Endothelial cell of umbilical vein (primary cell): ENCODE data around the gene LRRTM4. TPM values are rescaled to one million over a fixed set of nuclear protein-coding genes. Genes with fewer than 3 reads are reported as not detected.

Source experiments
- BruUV-seq: library from RNA; stranded (reverse); fragments of 400-500 nt; replicated peaks from 2 replicates; lab custom pipeline; 2021; lab: Mats Ljungman, UMichigan
- CTCF ChIA-PET: fragments of 300-600, 350-600 bp; sonication (Branson Sonifier 250); formaldehyde crosslinking; loops from one replicate; lab custom pipeline; 2021; ENCODE audit warnings: antibody characterized with exemption, inconsistent platforms; lab: Charles Lee
- POLR2A ChIA-PET: fragments of 300-600, 350-600 bp; sonication (Branson Sonifier 250); formaldehyde crosslinking; loops from one replicate; lab custom pipeline; 2021; ENCODE audit warnings: antibody characterized with exemption, inconsistent platforms; lab: Charles Lee
- DNase-seq: peaks from one replicate; pipeline ENCODE4 v3.0.0-alpha.2; 2011; ENCODE audit warnings: low read depth, low spot score
- FAIRE-seq: peaks from 2 replicates; lab custom pipeline; 2011; peaks lifted over from hg19 to GRCh38; lab: Jason Lieb, UNC
- H2AFZ ChIP-seq: 2 replicates; pipeline ENCODE4 v1.6.0; 2012; ENCODE audit warnings: low read depth, low read length, control low read depth, inconsistent platforms
- H3K27ac ChIP-seq: 2 replicates; pipeline ENCODE4 v1.5.1; 2011; ENCODE audit warnings: low read depth, mild to moderate bottlenecking, control low read depth, low read length, moderate library complexity; ENCODE audit not compliant: insufficient read depth
- H3K27me3 ChIP-seq, 2 experiments: 2 replicates each; pipeline versions ENCODE4 v1.6.0 to v1.6.1; 2011; ENCODE audit warnings: low read length in 2 of 2, mixed read lengths in 1 of 2; ENCODE audit not compliant: control insufficient read depth in 2 of 2, insufficient read depth in 2 of 2
- H3K36me3 ChIP-seq, 2 experiments: 2 replicates in 1 of 2; 3 replicates in 1 of 2; pipeline ENCODE4 v1.5.1; 2011; ENCODE audit warnings: low read length in 2 of 2, mild to moderate bottlenecking in 1 of 2, moderate library complexity in 1 of 2; ENCODE audit not compliant: control insufficient read depth in 2 of 2, insufficient read depth in 2 of 2; ENCODE audit errors: extremely low read depth in 1 of 2
- H3K4me1 ChIP-seq: 3 replicates; pipeline ENCODE4 v1.5.1; 2011; ENCODE audit warnings: mild to moderate bottlenecking, low read length; ENCODE audit not compliant: control insufficient read depth, insufficient read depth; ENCODE audit errors: extremely low read depth
- H3K4me2 ChIP-seq: 2 replicates; pipeline ENCODE4 v1.6.1; 2011; ENCODE audit warnings: low read length, control low read depth, mixed read lengths; ENCODE audit not compliant: insufficient read depth
- H3K4me3 ChIP-seq, 3 experiments: fragments of 200-600 bp in 1 of 3; sonication (generic), shearing (Covaris generic) in 1 of 3; replicated peaks in 1 of 3; 2 replicates each; pipeline ENCODE4 v1.5.1; 2011 to 2016; ENCODE audit warnings: control low read depth in 3 of 3, low read length in 3 of 3, mild to moderate bottlenecking in 2 of 3, inconsistent platforms in 1 of 3, low read depth in 1 of 3, moderate library complexity in 1 of 3; ENCODE audit not compliant: insufficient read depth in 1 of 3
- H3K79me2 ChIP-seq: 2 replicates; pipeline ENCODE4 v1.6.0; 2012; ENCODE audit warnings: low read length, inconsistent platforms; ENCODE audit not compliant: control insufficient read depth, insufficient read depth
- H3K9ac ChIP-seq: replicated peaks from 2 replicates; pipeline ENCODE3; 2011; ENCODE audit warnings: low read length, control low read depth; ENCODE audit not compliant: insufficient read depth; ENCODE audit errors: extremely low read depth
- H3K9me1 ChIP-seq: replicated peaks from 3 replicates; pipeline ENCODE4 v1.6.0; 2011; ENCODE audit warnings: mild to moderate bottlenecking, low read length; ENCODE audit not compliant: control insufficient read depth, insufficient read depth; ENCODE audit errors: extremely low read depth
- H3K9me3 ChIP-seq: replicated peaks from 2 replicates; pipeline ENCODE4 v1.5.1; 2012; ENCODE audit warnings: low read length, inconsistent platforms; ENCODE audit not compliant: control insufficient read depth, insufficient read depth
- H4K20me1 ChIP-seq: replicated peaks from 2 replicates; pipeline ENCODE3; 2011; ENCODE audit warnings: mild to moderate bottlenecking, low read length; ENCODE audit not compliant: control insufficient read depth, insufficient read depth; ENCODE audit errors: extremely low read depth
- EZH2 ChIP-seq: IDR thresholded peaks from 2 replicates; pipeline ENCODE4 v1.6.1; 2012; ENCODE audit warnings: borderline replicate concordance, low read depth, mild to moderate bottlenecking, moderate library complexity, low read length, inconsistent platforms; ENCODE audit not compliant: severe bottlenecking
- FOS ChIP-seq: IDR thresholded peaks from 2 replicates; pipeline ENCODE4 v1.6.1; 2011; ENCODE audit warnings: mild to moderate bottlenecking, low read length, moderate library complexity, borderline replicate concordance; ENCODE audit not compliant: insufficient read depth
- GATA2 ChIP-seq: IDR thresholded peaks from 2 replicates; pipeline ENCODE4 v1.7.0; 2011; ENCODE audit warnings: low read depth, mild to moderate bottlenecking, moderate library complexity, mixed read lengths, low read length; ENCODE audit not compliant: insufficient read length, insufficient read depth
- JUN ChIP-seq: IDR thresholded peaks from 2 replicates; pipeline ENCODE4 v1.6.1; 2011; ENCODE audit warnings: borderline replicate concordance, low read depth; ENCODE audit not compliant: insufficient read length, insufficient read depth
- MAX ChIP-seq: IDR thresholded peaks from 2 replicates; pipeline ENCODE4 v1.6.1; 2011; ENCODE audit not compliant: insufficient read depth, insufficient read length
- MYC ChIP-seq: IDR thresholded peaks from one replicate; pipeline ENCODE4 v1.6.1; 2011; ENCODE audit warnings: mild to moderate bottlenecking, low read depth, low read length
- POLR2A ChIP-seq: IDR thresholded peaks from 2 replicates; pipeline ENCODE4 v1.6.1; 2012; ENCODE audit warnings: low read depth, mild to moderate bottlenecking, control low read depth, low read length
- POLR2AphosphoS5 ChIP-seq: IDR thresholded peaks from 2 replicates; pipeline ENCODE4 v1.6.1; 2012; ENCODE audit warnings: low read depth, mild to moderate bottlenecking, control low read depth, low read length, moderate library complexity; ENCODE audit not compliant: insufficient read depth
- dilution Hi-C: fragments of 300-500 bp; cut with MboI; formaldehyde crosslinking; loops from one replicate; pipeline ENCODE4 v1.15.0; 2019; ENCODE audit warnings: low sequenced_read_pairs; ENCODE audit not compliant: extremely low pct_ligation_motif_present
- intact Hi-C: fragments of 100-400 bp; cut with micrococcal nuclease; formaldehyde crosslinking; loops from one replicate; pipeline ENCODE4 v1.10.0; 2022
- polyA plus RNA-seq, 4 experiments: library from polyadenylated mRNA; depleted of rRNA in 3 of 4; stranded (reverse) in 3 of 4; unstranded in 1 of 4; fragments of >200 nt; gene quantifications; 2 replicates each; pipeline versions ENCODE4 v1.2.1 to v1.2.3, GENCODE V29; 2011 to 2012; ENCODE audit warnings: missing spikeins in 1 of 4
- total RNA-seq: library from RNA; stranded (reverse); gene quantifications from 2 replicates; pipeline ENCODE4 v1.2.3, GENCODE V29; 2021
- TF ChIP-seq, protein P1 (sequence below), 2 donors: IDR thresholded peaks; 1 replicate in 1 of 2; 2 replicates in 1 of 2; pipeline ENCODE4 v1.5.1; 2011; ENCODE audit warnings: low read length in 2 of 2, mild to moderate bottlenecking in 2 of 2, moderate library complexity in 2 of 2, control low read depth in 1 of 2, inconsistent platforms in 1 of 2, low read depth in 1 of 2; ENCODE audit not compliant: insufficient read depth in 1 of 2; ENCODE audit errors: extremely low read depth in 1 of 2

Gene LRRTM4
- total and polyA plus RNA-seq, 2 donors (not counting 3 experiments of a cell fraction or from before 2014, with no cell fraction given) = not detected

GRCh38 chr2:77566131-77566530 is 44.0 kb upstream of the LRRTM4 start:
- Histone ChIP-seq H3K9ac (no peak overlapping the region), H3K9me3 (no peaks in the 10 kb centered on the region), H3K79me2 (no peaks in the 10 kb centered on the region), H3K36me3 (no peaks in the 10 kb centered on the region), H4K20me1 (no peaks in the 10 kb centered on the region), H2AFZ (no peak overlapping the region), H3K4me3 (no peak overlapping the region), H3K9me1 (no peaks in the 10 kb centered on the region), H3K27me3 (no peaks in the 10 kb centered on the region), H3K4me1 (no peaks in the 10 kb centered on the region), H3K27ac (no peak overlapping the region), H3K4me2 (no peak overlapping the region)
- dilution Hi-C loops = no loop called here
- FAIRE-seq (no peak), DNase-seq (no peak)
- intact Hi-C loops = no loop called here
- POLR2A ChIA-PET = no interaction called here
- CTCF ChIA-PET = no interaction called here
- TF ChIP-seq MYC (no peak), FOS (no peak), POLR2A (no peak), POLR2AphosphoS5 (no peak)
- TF ChIP-seq, protein P1, sequence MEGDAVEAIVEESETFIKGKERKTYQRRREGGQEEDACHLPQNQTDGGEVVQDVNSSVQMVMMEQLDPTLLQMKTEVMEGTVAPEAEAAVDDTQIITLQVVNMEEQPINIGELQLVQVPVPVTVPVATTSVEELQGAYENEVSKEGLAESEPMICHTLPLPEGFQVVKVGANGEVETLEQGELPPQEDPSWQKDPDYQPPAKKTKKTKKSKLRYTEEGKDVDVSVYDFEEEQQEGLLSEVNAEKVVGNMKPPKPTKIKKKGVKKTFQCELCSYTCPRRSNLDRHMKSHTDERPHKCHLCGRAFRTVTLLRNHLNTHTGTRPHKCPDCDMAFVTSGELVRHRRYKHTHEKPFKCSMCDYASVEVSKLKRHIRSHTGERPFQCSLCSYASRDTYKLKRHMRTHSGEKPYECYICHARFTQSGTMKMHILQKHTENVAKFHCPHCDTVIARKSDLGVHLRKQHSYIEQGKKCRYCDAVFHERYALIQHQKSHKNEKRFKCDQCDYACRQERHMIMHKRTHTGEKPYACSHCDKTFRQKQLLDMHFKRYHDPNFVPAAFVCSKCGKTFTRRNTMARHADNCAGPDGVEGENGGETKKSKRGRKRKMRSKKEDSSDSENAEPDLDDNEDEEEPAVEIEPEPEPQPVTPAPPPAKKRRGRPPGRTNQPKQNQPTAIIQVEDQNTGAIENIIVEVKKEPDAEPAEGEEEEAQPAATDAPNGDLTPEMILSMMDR (IDR thresholded peaks at IDR 0.05; ENCODE audit: extremely low read depth in 1 of 2, insufficient read depth in 1 of 2, low read depth in 1 of 2, low read length in 2 of 2) = no peak
- no TSS peak for BruUV-seq

DNA sequence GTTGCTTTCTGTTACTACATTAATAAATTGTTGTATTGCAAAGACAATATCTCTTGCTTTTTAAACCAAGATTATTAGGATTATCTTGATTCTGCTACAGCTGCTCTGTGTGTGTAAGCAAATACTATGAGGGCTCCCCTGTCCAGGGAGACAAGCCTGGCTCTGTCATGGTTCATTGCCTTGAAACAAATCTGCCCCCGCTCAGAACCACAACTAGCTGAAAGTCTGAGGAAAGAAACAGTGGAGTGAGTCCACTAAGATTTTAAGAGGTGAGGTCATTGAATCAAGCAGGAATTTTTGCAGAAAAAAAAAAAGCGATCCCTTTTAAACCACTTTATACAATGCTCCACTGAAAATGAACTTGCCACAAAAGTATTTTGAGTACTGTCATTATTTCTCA is 30.8 kb upstream of the LRRTM4 start:
- FAIRE-seq = no peak

More for the DNA sequence above, 30.8 kb upstream of the LRRTM4 start:
- dilution Hi-C loops (no loop called here), intact Hi-C loops (no loop called here)
- Histone ChIP-seq H3K36me3 (no peaks in the 10 kb centered on the region), H3K27me3 (no peaks in the 10 kb centered on the region), H3K9me1 (no peaks in the 10 kb centered on the region), H3K4me3 (no peak overlapping the region), H4K20me1 (no peaks in the 10 kb centered on the region), H3K27ac (no peak overlapping the region), H3K4me1 (no peaks in the 10 kb centered on the region), H3K79me2 (no peaks in the 10 kb centered on the region), H3K9ac (no peak overlapping the region), H2AFZ (no peak overlapping the region), H3K9me3 (no peaks in the 10 kb centered on the region), H3K4me2 (no peak overlapping the region)
- no peak for DNase-seq
- CTCF ChIA-PET = no interaction called here
- POLR2A ChIA-PET = no interaction called here
- BruUV-seq = no TSS peak
- no peak for TF ChIP-seq MAX
- no peak for TF ChIP-seq POLR2AphosphoS5
- no peak for TF ChIP-seq FOS
- TF ChIP-seq JUN = no peak
- no peak for TF ChIP-seq MYC
- no peak for TF ChIP-seq POLR2A
- no peak for TF ChIP-seq GATA2
- TF ChIP-seq EZH2 = no peak
- TF ChIP-seq, protein P1 (IDR thresholded peaks at IDR 0.05; ENCODE audit: extremely low read depth in 1 of 2, insufficient read depth in 1 of 2, low read depth in 1 of 2, low read length in 2 of 2) = no peak
